Body of pancreas (tissue), 4 donors: ENCODE results near the gene ZNF775. TPM values are rescaled to one million over a fixed set of nuclear protein-coding genes. Genes with fewer than 3 reads are reported as not detected.

Experiments used
- ATAC-seq: fragments of 150-250 bp; one replicate; pipeline ENCODE4 v1.9.1; 2016
- DNase-seq, 4 donors: peaks; one replicate each; pipeline ENCODE4 v3.0.0-alpha.2; 2019
- H3K27ac ChIP-seq, 4 donors: fragments of 200-600 bp; sonication (generic); 1 replicate in 3 of 4; 2 replicates in 1 of 4; pipeline versions ENCODE4 v1.5.1 to v1.6.1; 2016 to 2019; ENCODE audit warnings: mild to moderate bottlenecking in 1 of 4, mixed read lengths in 1 of 4, moderate library complexity in 1 of 4
- H3K27me3 ChIP-seq, 2 donors: fragments of 200-600 bp; sonication (generic); one replicate each; pipeline ENCODE4 v1.6.0; 2016; ENCODE audit warnings: mild to moderate bottlenecking in 1 of 2
- H3K36me3 ChIP-seq, 2 donors: fragments of 200-600 bp; sonication (generic); replicated peaks in 1 of 2; 2 replicates each; pipeline ENCODE4 v1.5.1; 2016; ENCODE audit warnings: low read depth in 2 of 2; ENCODE audit not compliant: insufficient read depth in 1 of 2
- H3K4me1 ChIP-seq: fragments of 200-600 bp; sonication (generic); one replicate; pipeline ENCODE4 v1.6.0; 2016
- H3K4me3 ChIP-seq, 2 donors: fragments of 200-600 bp; sonication (generic); 1 replicate in 1 of 2; 2 replicates in 1 of 2; pipeline ENCODE4 v1.5.1; 2016 to 2019
- H3K9me3 ChIP-seq, 3 donors: fragments of 200-600 bp; sonication (generic); 1 replicate in 2 of 3; 2 replicates in 1 of 3; pipeline ENCODE4 v1.5.1; 2016
- POLR2A ChIP-seq, 3 donors: fragments of 450-650 bp; IDR thresholded peaks; one replicate each; pipeline ENCODE4 v1.6.1; 2016; ENCODE audit warnings: antibody characterized with exemption in 3 of 3, mild to moderate bottlenecking in 2 of 3
- WGBS, 2 donors: methylation state at CpG; one replicate each; pipeline ENCODE4 v1.1.5; 2017; 5-methylcytosine and 5-hydroxymethylcytosine counted together
- intact Hi-C: fragments of 100-400 bp; cut with DNase I; formaldehyde crosslinking; loops from one replicate; pipeline ENCODE4 v1.15.1; 2023
- total RNA-seq, 2 donors: library from RNA; depleted of rRNA; stranded (reverse); fragments of >200 nt; gene quantifications; one replicate each; pipeline ENCODE4 v1.1.0, GENCODE V29; 2016
- TF ChIP-seq, protein P1 (sequence below), 7 experiments: fragments of 450-650 bp in 4 of 7; fragments of 200-600 bp in 3 of 7; sonication (generic) in 3 of 7; IDR thresholded peaks; one replicate each; pipeline ENCODE4 v1.5.1; 2016 to 2019; ENCODE audit warnings: antibody characterized with exemption in 7 of 7

Gene ZNF775
- total RNA-seq, 2 donors from 2014 or later = 6.0 to 10.2 TPM

GRCh38 chr7:150375662-150376521 is 3.2 kb upstream of the ZNF775 start:
- Histone ChIP-seq H3K4me1 (peaks cover 78% of the 10 kb centered on the region), H3K9me3 (no peaks in the 10 kb centered on the region), H3K36me3 (peaks cover 0 to 2% of the 10 kb centered on the region in 2 donors), H3K27me3 (no peaks in the 10 kb centered on the region), H3K4me3 (no peak overlapping the region), H3K27ac (peak overlapping the region in 2 of 4 donors; percentile 97 to 98)
- DNase-seq = no peak
- no peak for ATAC-seq
- TF ChIP-seq, protein P1, sequence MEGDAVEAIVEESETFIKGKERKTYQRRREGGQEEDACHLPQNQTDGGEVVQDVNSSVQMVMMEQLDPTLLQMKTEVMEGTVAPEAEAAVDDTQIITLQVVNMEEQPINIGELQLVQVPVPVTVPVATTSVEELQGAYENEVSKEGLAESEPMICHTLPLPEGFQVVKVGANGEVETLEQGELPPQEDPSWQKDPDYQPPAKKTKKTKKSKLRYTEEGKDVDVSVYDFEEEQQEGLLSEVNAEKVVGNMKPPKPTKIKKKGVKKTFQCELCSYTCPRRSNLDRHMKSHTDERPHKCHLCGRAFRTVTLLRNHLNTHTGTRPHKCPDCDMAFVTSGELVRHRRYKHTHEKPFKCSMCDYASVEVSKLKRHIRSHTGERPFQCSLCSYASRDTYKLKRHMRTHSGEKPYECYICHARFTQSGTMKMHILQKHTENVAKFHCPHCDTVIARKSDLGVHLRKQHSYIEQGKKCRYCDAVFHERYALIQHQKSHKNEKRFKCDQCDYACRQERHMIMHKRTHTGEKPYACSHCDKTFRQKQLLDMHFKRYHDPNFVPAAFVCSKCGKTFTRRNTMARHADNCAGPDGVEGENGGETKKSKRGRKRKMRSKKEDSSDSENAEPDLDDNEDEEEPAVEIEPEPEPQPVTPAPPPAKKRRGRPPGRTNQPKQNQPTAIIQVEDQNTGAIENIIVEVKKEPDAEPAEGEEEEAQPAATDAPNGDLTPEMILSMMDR (IDR thresholded peaks at IDR 0.05) = no peak
- TF ChIP-seq POLR2A (IDR thresholded peaks at IDR 0.05) = no peak
- 66 to 67% methylated on average over 10 of the region's 10 CpGs for WGBS, 2 donors
- intact Hi-C loops = no loop called here

GRCh38 chr7:150376560-150376959 is 2.6 kb upstream of the ZNF775 start:
- WGBS, 2 donors = 68 to 70% methylated on average over 6 of the region's 6 CpGs
- peaks cover 75% of the 10 kb centered on the region for H3K4me1 ChIP-seq

GRCh38 chr7:150377196-150377595 is 1.9 kb upstream of the ZNF775 start:
- Histone ChIP-seq H3K4me1 (peaks cover 73% of the 10 kb centered on the region), H3K36me3 (peaks cover 0 to 2% of the 10 kb centered on the region in 2 donors), H3K27ac (peak overlapping the region in 3 of 4 donors; percentile 93 to 98 (median 97)), H3K27me3 (no peaks in the 10 kb centered on the region), H3K9me3 (no peaks in the 10 kb centered on the region), H3K4me3 (no peak overlapping the region)
- DNase-seq (no peak), ATAC-seq (no peak)
- no peak for TF ChIP-seq POLR2A (IDR thresholded peaks at IDR 0.05)
- whole genome bisulfite sequencing, 2 donors = 22 to 35% methylated on average over 3 of the region's 3 CpGs
- intact Hi-C loops = no loop called here

More at GRCh38 chr7:150376560-150376959, 2.6 kb upstream of the ZNF775 start:
- peaks cover 0 to 2% of the 10 kb centered on the region in 2 donors for H3K36me3 ChIP-seq
- ATAC-seq (no peak), DNase-seq (no peak)
- intact Hi-C loops = no loop called here
- no peak overlapping the region for H3K4me3 ChIP-seq
- no peaks in the 10 kb centered on the region for H3K27me3 ChIP-seq
- no peak for TF ChIP-seq POLR2A (IDR thresholded peaks at IDR 0.05)
- TF ChIP-seq, protein P1 (IDR thresholded peaks at IDR 0.05) = no peak
- H3K9me3 ChIP-seq = no peaks in the 10 kb centered on the region
- peak overlapping the region in 2 of 4 donors; percentile 97 to 98 for H3K27ac ChIP-seq

DNA sequence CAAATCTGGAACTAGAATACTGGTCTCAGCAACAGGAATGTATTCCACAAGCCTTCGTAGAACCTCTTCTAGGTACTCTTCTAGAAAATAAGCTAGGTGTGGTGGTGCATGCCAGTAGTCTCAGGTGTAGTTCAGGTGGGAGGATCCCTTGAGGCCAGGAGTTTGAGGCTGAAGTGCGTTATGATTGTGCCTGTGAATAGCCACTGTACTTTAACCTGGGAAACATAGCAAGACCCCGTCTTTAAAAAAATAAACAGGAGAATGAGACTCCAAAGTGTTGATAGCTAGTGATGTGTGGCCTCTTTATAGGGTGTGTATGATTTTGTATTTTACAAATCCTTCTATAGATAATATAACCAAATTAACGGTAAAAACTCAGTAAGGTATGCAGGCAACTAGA is 1.5 kb upstream of the ZNF775 start:
- TF ChIP-seq, protein P1 (IDR thresholded peaks at IDR 0.05) = no peak
- no peak for TF ChIP-seq POLR2A (IDR thresholded peaks at IDR 0.05)
- intact Hi-C loops = no loop called here
- Histone ChIP-seq H3K27me3 (no peaks in the 10 kb centered on the region), H3K4me1 (peaks cover 72% of the 10 kb centered on the region), H3K36me3 (peaks cover 0 to 2% of the 10 kb centered on the region in 2 donors), H3K9me3 (no peaks in the 10 kb centered on the region), H3K27ac (peak overlapping the region; percentile 92 to 98 (median 95)), H3K4me3 (no peak overlapping the region)
- no peak for DNase-seq
- 15% methylated on average over 4 of the region's 4 CpGs for WGBS, 2 donors
- no peak for ATAC-seq

GRCh38 chr7:150378115-150378852 is 846 bp upstream of the ZNF775 start:
- ATAC-seq (peak; percentile 45), DNase-seq (peak; percentile 67 to 78 (median 74))
- WGBS, 2 donors = 1 to 4% methylated on average over 26 to 32 of the region's 32 CpGs
- peak overlapping the region; percentile 92 to 98 (median 95) for H3K27ac ChIP-seq
- intact Hi-C loops = no loop called here
- H3K4me1 ChIP-seq = peaks cover 68% of the 10 kb centered on the region
- no peak for TF ChIP-seq POLR2A (IDR thresholded peaks at IDR 0.05)
- TF ChIP-seq, protein P1 (IDR thresholded peaks at IDR 0.05) = peak in 2 of 7 experiments; percentile 9 to 17
- no peaks in the 10 kb centered on the region for H3K27me3 ChIP-seq
- H3K9me3 ChIP-seq = no peaks in the 10 kb centered on the region
- H3K4me3 ChIP-seq = peak overlapping the region; percentile 27 to 33
- no peaks in the 10 kb centered on the region for H3K36me3 ChIP-seq
